Measurements from ENCODE around the gene LLGL2.
A peak's percentile ranks its signal among the peaks of the same experiment; 100 is the strongest.

The LLGL2 gene

GRCh38 chr17:75542229-75542628 is 16.7 kb downstream of the LLGL2 start:
- Histone ChIP-seq H3K4me3 (replicated peaks; ENCODE audit: insufficient read depth, low read length) (no peak overlapping the region), H3K27ac (replicated peaks) (no peak overlapping the region), H3K27me3 (ENCODE audit: insufficient read depth, poor library complexity, severe bottlenecking) (no peaks in the 10 kb centered on the region)
- DNase-seq (ENCODE audit: low read depth in 1 of 2, low spot score in 1 of 2) = no peak
- TF ChIP-seq CTCF (IDR thresholded peaks at IDR 0.05; ENCODE audit: insufficient read depth, low read length) = no peak

- H3K27me3 ChIP-seq (ENCODE audit: insufficient read depth, poor library complexity, severe bottlenecking) = no peaks in the 10 kb centered on the region
- TF ChIP-seq GABPA (IDR thresholded peaks at IDR 0.05; ENCODE audit: low read depth) (no peak), CTCF (IDR thresholded peaks at IDR 0.05; ENCODE audit: insufficient read depth, low read length) (no peak), POLR2AphosphoS5 (IDR thresholded peaks at IDR 0.05; ENCODE audit: low read depth) (no peak), REST (IDR thresholded peaks at IDR 0.05; ENCODE audit: insufficient replicate concordance, low read depth) (no peak), SPI1 (IDR thresholded peaks at IDR 0.05; ENCODE audit: borderline replicate concordance, low read depth) (no peak)
- DNase-seq (ENCODE audit: low read depth in 1 of 2, low spot score in 1 of 2) = no peak
- H3K27ac ChIP-seq (replicated peaks) = no peak overlapping the region
- no peak overlapping the region for H3K4me3 ChIP-seq (replicated peaks; ENCODE audit: insufficient read depth, low read length)
Measured at GRCh38 chr17:75542728-75543336, 17.3 kb downstream of the LLGL2 start.

GRCh38 chr17:75544250-75544649 is 18.8 kb downstream of the LLGL2 start:
- no peak overlapping the region for H3K4me3 ChIP-seq (replicated peaks; ENCODE audit: insufficient read depth, low read length)
- TF ChIP-seq SPI1 (IDR thresholded peaks at IDR 0.05; ENCODE audit: borderline replicate concordance, low read depth) (peak; percentile 72; the same call in 1 of the 2 replicates), REST (IDR thresholded peaks at IDR 0.05; ENCODE audit: insufficient replicate concordance, low read depth) (no peak)
- DNase-seq (ENCODE audit: low read depth in 1 of 2, low spot score in 1 of 2) = no peak
- H3K27ac ChIP-seq (replicated peaks) = no peak overlapping the region
- no peaks in the 10 kb centered on the region for H3K27me3 ChIP-seq (ENCODE audit: insufficient read depth, poor library complexity, severe bottlenecking)

- no peaks in the 10 kb centered on the region for H3K27me3 ChIP-seq (ENCODE audit: insufficient read depth, poor library complexity, severe bottlenecking)
- TF ChIP-seq GABPA (IDR thresholded peaks at IDR 0.05; ENCODE audit: low read depth) (no peak), POLR2AphosphoS5 (IDR thresholded peaks at IDR 0.05; ENCODE audit: low read depth) (no peak)
- DNase-seq (ENCODE audit: low read depth in 1 of 2, low spot score in 1 of 2) = no peak
- no peak overlapping the region for H3K4me3 ChIP-seq (replicated peaks; ENCODE audit: insufficient read depth, low read length)
- H3K27ac ChIP-seq (replicated peaks) = no peak overlapping the region
Measured at GRCh38 chr17:75546181-75546580, 20.7 kb downstream of the LLGL2 start.

GRCh38 chr17:75547091-75547490 is 21.6 kb downstream of the LLGL2 start:
- DNase-seq (ENCODE audit: low read depth in 1 of 2, low spot score in 1 of 2) = no peak
- TF ChIP-seq POLR2AphosphoS5 (IDR thresholded peaks at IDR 0.05; ENCODE audit: low read depth) (no peak), REST (IDR thresholded peaks at IDR 0.05; ENCODE audit: insufficient replicate concordance, low read depth) (no peak), SPI1 (IDR thresholded peaks at IDR 0.05; ENCODE audit: borderline replicate concordance, low read depth) (no peak), CTCF (IDR thresholded peaks at IDR 0.05; ENCODE audit: insufficient read depth, low read length) (no peak), GABPA (IDR thresholded peaks at IDR 0.05; ENCODE audit: low read depth) (no peak)
- H3K4me3 ChIP-seq (replicated peaks; ENCODE audit: insufficient read depth, low read length) = no peak overlapping the region

More at GRCh38 chr17:75547091-75547490, 21.6 kb downstream of the LLGL2 start:
- Histone ChIP-seq H3K27ac (replicated peaks) (no peak overlapping the region), H3K27me3 (ENCODE audit: insufficient read depth, poor library complexity, severe bottlenecking) (no peaks in the 10 kb centered on the region)
